Tibial nerve (tissue), 4 donors: Measurements from ENCODE around the gene HERC4.

Experiments
- CTCF ChIP-seq, 5 experiments: fragments of 200-600 bp in 3 of 5; fragments of 450-650 bp in 2 of 5; sonication (generic) in 3 of 5; IDR thresholded peaks; one replicate each; pipeline ENCODE4 v1.5.1; 2016 to 2019; ENCODE audit warnings: antibody characterized with exemption in 5 of 5, mild to moderate bottlenecking in 3 of 5, moderate library complexity in 2 of 5
- EP300 ChIP-seq, 2 donors: sonication (generic); formaldehyde crosslinking; IDR thresholded peaks; one replicate each; pipeline ENCODE4 v1.6.1; 2017; ENCODE audit warnings: antibody characterized with exemption in 2 of 2, mild to moderate bottlenecking in 1 of 2
- POLR2A ChIP-seq, 2 donors: fragments of 450-650 bp; IDR thresholded peaks; one replicate each; pipeline ENCODE4 v1.6.1; 2017; ENCODE audit warnings: antibody characterized with exemption in 2 of 2, mild to moderate bottlenecking in 2 of 2, moderate library complexity in 2 of 2

GRCh38 chr10:67893637-67894036 is 181.4 kb downstream of the HERC4 start:
- TF ChIP-seq CTCF (IDR thresholded peaks at IDR 0.05) (no peak), POLR2A (IDR thresholded peaks at IDR 0.05) (no peak), EP300 (IDR thresholded peaks at IDR 0.05) (no peak)
